ENCODE measurements around the gene ARID3A. TPM values are rescaled to one million over a fixed set of nuclear protein-coding genes. Genes with fewer than 3 reads are reported as not detected.
A peak's percentile ranks its signal among the peaks of the same experiment; 100 is the strongest.

The ARID3A gene
- total and polyA plus RNA-seq, 2 of the 13 experiments (the other 11 are each of a cell fraction or from before 2014, with no cell fraction given) = 71.3 to 77.9 TPM

- no peaks in the 10 kb centered on the region for H3K79me2 ChIP-seq (ENCODE audit: insufficient read depth, low read length)
- no peak overlapping the region for H2AFZ ChIP-seq (ENCODE audit: low read length)
- H3K4me3 ChIP-seq (replicated peaks in 1 of 3; ENCODE audit: insufficient read depth in 1 of 3, low read depth in 2 of 3, low read length in 3 of 3) = no peak overlapping the region
- no peaks in the 10 kb centered on the region for H3K9me3 ChIP-seq (ENCODE audit: low read length)
- intact Hi-C loops (cut with micrococcal nuclease; ENCODE audit: unreplicated experiment) = no loop called here
- no peak overlapping the region for H3K9ac ChIP-seq (ENCODE audit: insufficient read depth, low read depth, low read length)
- H3K36me3 ChIP-seq (replicated peaks in 1 of 2; ENCODE audit: control insufficient read depth in 1 of 2, insufficient read depth in 2 of 2, low read length in 2 of 2) = peaks cover 7 to 15% of the 10 kb centered on the region in 2 experiments; a peak in 4 of 5 replicates
- no TSS peak for BruUV-seq (replicated peaks)
- in situ Hi-C loops (cut with HindIII; ENCODE audit: extremely low pct_ligation_motif_present, low pct_unique_long_range_greater_than_20kb) = no loop called here
- ChIA-PET POLR2A (no interaction called here), CTCF (ENCODE audit: low intra/inter-chr PET ratio, low total read pairs) (no interaction called here)
- peak; percentile 14; the same call in 2 of the 3 replicates for ATAC-seq
- DNase-seq (ENCODE audit: low spot score) = no peak
- H3K27me3 ChIP-seq (ENCODE audit: control insufficient read depth in 1 of 2, insufficient read depth in 2 of 2, low read length in 2 of 2) = no peaks in the 10 kb centered on the region
- no peak for FAIRE-seq
- 92% methylated on average over 30 of the region's 30 CpGs for WGBS (ENCODE audit: low lambda C conversion rate)
- no peak overlapping the region for H3K4me2 ChIP-seq (ENCODE audit: low read depth, low read length)
- H3K27ac ChIP-seq (ENCODE audit: extremely low read length, insufficient read depth, low read length) = no peak overlapping the region
- H3K4me1 ChIP-seq (ENCODE audit: insufficient read depth, low read length) = no peaks in the 10 kb centered on the region
- H4K20me1 ChIP-seq (ENCODE audit: insufficient read depth, low read length) = no peaks in the 10 kb centered on the region
- TF ChIP-seq, protein P1, sequence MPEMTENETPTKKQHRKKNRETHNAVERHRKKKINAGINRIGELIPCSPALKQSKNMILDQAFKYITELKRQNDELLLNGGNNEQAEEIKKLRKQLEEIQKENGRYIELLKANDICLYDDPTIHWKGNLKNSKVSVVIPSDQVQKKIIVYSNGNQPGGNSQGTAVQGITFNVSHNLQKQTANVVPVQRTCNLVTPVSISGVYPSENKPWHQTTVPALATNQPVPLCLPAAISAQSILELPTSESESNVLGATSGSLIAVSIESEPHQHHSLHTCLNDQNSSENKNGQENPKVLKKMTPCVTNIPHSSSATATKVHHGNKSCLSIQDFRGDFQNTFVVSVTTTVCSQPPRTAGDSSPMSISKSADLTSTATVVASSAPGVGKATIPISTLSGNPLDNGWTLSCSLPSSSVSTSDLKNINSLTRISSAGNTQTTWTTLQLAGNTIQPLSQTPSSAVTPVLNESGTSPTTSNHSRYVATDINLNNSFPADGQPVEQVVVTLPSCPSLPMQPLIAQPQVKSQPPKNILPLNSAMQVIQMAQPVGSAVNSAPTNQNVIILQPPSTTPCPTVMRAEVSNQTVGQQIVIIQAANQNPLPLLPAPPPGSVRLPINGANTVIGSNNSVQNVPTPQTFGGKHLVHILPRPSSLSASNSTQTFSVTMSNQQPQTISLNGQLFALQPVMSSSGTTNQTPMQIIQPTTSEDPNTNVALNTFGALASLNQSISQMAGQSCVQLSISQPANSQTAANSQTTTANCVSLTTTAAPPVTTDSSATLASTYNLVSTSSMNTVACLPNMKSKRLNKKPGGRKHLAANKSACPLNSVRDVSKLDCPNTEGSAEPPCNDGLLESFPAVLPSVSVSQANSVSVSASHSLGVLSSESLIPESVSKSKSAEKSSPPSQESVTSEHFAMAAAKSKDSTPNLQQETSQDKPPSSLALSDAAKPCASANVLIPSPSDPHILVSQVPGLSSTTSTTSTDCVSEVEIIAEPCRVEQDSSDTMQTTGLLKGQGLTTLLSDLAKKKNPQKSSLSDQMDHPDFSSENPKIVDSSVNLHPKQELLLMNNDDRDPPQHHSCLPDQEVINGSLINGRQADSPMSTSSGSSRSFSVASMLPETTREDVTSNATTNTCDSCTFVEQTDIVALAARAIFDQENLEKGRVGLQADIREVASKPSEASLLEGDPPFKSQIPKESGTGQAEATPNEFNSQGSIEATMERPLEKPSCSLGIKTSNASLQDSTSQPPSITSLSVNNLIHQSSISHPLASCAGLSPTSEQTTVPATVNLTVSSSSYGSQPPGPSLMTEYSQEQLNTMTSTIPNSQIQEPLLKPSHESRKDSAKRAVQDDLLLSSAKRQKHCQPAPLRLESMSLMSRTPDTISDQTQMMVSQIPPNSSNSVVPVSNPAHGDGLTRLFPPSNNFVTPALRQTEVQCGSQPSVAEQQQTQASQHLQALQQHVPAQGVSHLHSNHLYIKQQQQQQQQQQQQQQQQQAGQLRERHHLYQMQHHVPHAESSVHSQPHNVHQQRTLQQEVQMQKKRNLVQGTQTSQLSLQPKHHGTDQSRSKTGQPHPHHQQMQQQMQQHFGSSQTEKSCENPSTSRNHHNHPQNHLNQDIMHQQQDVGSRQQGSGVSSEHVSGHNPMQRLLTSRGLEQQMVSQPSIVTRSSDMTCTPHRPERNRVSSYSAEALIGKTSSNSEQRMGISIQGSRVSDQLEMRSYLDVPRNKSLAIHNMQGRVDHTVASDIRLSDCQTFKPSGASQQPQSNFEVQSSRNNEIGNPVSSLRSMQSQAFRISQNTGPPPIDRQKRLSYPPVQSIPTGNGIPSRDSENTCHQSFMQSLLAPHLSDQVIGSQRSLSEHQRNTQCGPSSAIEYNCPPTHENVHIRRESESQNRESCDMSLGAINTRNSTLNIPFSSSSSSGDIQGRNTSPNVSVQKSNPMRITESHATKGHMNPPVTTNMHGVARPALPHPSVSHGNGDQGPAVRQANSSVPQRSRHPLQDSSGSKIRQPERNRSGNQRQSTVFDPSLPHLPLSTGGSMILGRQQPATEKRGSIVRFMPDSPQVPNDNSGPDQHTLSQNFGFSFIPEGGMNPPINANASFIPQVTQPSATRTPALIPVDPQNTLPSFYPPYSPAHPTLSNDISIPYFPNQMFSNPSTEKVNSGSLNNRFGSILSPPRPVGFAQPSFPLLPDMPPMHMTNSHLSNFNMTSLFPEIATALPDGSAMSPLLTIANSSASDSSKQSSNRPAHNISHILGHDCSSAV (CRISPR knock-in tag; IDR thresholded peaks at IDR 0.05; ENCODE audit: borderline replicate concordance) = no peak
- no peak for TF ChIP-seq TERF1 (CRISPR knock-in tag; IDR thresholded peaks at IDR 0.05)
- no peak for TF ChIP-seq CHD4 (IDR thresholded peaks at IDR 0.05; ENCODE audit: borderline replicate concordance, low read length)
- TF ChIP-seq LCORL (IDR thresholded peaks at IDR 0.05) = no peak
- no peak for TF ChIP-seq LCORL (CRISPR knock-in tag; IDR thresholded peaks at IDR 0.05)
- TF ChIP-seq E2F5 (CRISPR knock-in tag; conservative IDR thresholded peaks at IDR 0.05) = no peak
- no peak for TF ChIP-seq ZNF292 (CRISPR knock-in tag; IDR thresholded peaks at IDR 0.05; ENCODE audit: borderline replicate concordance, low read depth)
- TF ChIP-seq, protein P2, sequence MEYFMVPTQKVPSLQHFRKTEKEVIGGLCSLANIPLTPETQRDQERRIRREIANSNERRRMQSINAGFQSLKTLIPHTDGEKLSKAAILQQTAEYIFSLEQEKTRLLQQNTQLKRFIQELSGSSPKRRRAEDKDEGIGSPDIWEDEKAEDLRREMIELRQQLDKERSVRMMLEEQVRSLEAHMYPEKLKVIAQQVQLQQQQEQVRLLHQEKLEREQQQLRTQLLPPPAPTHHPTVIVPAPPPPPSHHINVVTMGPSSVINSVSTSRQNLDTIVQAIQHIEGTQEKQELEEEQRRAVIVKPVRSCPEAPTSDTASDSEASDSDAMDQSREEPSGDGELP (IDR thresholded peaks at IDR 0.05; ENCODE audit: borderline replicate concordance, low read depth) = no peak
- TF ChIP-seq MTF1 (CRISPR knock-in tag; IDR thresholded peaks at IDR 0.05) = no peak
- TF ChIP-seq ZNF253 (CRISPR knock-in tag; IDR thresholded peaks at IDR 0.05; ENCODE audit: borderline replicate concordance) = no peak
- TF ChIP-seq, protein P3, sequence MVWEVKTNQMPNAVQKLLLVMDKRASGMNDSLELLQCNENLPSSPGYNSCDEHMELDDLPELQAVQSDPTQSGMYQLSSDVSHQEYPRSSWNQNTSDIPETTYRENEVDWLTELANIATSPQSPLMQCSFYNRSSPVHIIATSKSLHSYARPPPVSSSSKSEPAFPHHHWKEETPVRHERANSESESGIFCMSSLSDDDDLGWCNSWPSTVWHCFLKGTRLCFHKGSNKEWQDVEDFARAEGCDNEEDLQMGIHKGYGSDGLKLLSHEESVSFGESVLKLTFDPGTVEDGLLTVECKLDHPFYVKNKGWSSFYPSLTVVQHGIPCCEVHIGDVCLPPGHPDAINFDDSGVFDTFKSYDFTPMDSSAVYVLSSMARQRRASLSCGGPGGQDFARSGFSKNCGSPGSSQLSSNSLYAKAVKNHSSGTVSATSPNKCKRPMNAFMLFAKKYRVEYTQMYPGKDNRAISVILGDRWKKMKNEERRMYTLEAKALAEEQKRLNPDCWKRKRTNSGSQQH (CRISPR knock-in tag; IDR thresholded peaks at IDR 0.05; ENCODE audit: low read depth) = no peak
Observed at GRCh38 chr19:900302-901111, 25.3 kb upstream of the ARID3A start.

All from HepG2 (cell line).